Glutamatergic neuron (in vitro differentiated cells): Measurements from ENCODE around the gene LRP1B. TPM values are rescaled to one million over a fixed set of nuclear protein-coding genes. Genes with fewer than 3 reads are reported as not detected.

Source experiments
- DNase-seq: peaks from one replicate; pipeline ENCODE4 v3.0.0; 2022
- H3K27ac Mint-ChIP-seq: one replicate; pipeline ENCODE4 v1.8.0; 2020; ENCODE audit warnings: mild to moderate bottlenecking, mixed read lengths, inconsistent platforms; ENCODE audit not compliant: unreplicated experiment
- H3K27me3 Mint-ChIP-seq: one replicate; pipeline ENCODE4 v1.8.0; 2020; ENCODE audit warnings: mild to moderate bottlenecking, moderate library complexity, mixed read lengths, inconsistent platforms; ENCODE audit not compliant: unreplicated experiment
- H3K36me3 Mint-ChIP-seq: one replicate; pipeline ENCODE4 v1.8.0; 2020; ENCODE audit warnings: mild to moderate bottlenecking, mixed read lengths, inconsistent platforms; ENCODE audit not compliant: unreplicated experiment
- H3K4me1 Mint-ChIP-seq: one replicate; pipeline ENCODE4 v1.8.0; 2020; ENCODE audit warnings: mild to moderate bottlenecking, low read depth, mixed read lengths, inconsistent platforms; ENCODE audit not compliant: unreplicated experiment
- H3K4me3 Mint-ChIP-seq: one replicate; pipeline ENCODE4 v1.8.0; 2020; ENCODE audit warnings: mild to moderate bottlenecking, mixed read lengths, inconsistent platforms; ENCODE audit not compliant: unreplicated experiment
- H3K9me3 Mint-ChIP-seq: one replicate; pipeline ENCODE4 v1.8.0; 2020; ENCODE audit warnings: mild to moderate bottlenecking, moderate library complexity, mixed read lengths, inconsistent platforms; ENCODE audit not compliant: unreplicated experiment
- total RNA-seq: library from RNA; stranded (reverse); fragmentation: NEBNext Ultra II Directional; extraction: Animal tissue kit (Norgen Biotek cat#: 25700); gene quantifications from one replicate; pipeline ENCODE4 v1.2.1, GENCODE V29; 2021; ENCODE audit not compliant: unreplicated experiment
- TF ChIP-seq, protein P1 (sequence below): fragments of 200-600 bp; sonication (generic); IDR thresholded peaks from one replicate; pipeline ENCODE4 v1.5.0; 2021; ENCODE audit not compliant: partially characterized antibody, unreplicated experiment

The LRP1B gene
- total RNA-seq, 1 donor from 2014 or later, result 28.7 TPM

DNA sequence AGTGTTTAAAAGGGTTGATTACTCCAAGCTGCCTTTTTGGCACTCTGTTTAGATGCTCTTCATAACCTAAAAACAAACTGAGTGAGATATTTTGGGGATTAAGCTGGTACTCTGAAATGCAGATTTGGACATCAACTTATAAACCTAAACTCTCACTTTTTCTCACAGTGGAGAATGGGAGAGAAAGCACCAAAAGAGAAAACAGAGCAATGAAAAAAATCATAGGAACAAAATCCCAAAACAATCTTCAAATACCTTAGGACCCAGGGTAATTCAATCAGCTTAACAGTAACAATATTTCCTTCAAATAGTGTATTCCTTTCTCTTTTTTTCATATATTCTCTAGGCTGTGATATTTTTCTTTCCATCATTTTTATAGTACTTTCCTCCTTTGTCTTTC is 11.5 kb downstream of the LRP1B start:
- Mint-ChIP-seq H3K36me3 (no peaks in the 10 kb centered on the region), H3K27ac (no peak overlapping the region), H3K4me3 (no peak overlapping the region), H3K27me3 (no peaks in the 10 kb centered on the region), H3K9me3 (no peaks in the 10 kb centered on the region), H3K4me1 (peaks cover 17% of the 10 kb centered on the region)
- DNase-seq, result no peak
- TF ChIP-seq, protein P1, sequence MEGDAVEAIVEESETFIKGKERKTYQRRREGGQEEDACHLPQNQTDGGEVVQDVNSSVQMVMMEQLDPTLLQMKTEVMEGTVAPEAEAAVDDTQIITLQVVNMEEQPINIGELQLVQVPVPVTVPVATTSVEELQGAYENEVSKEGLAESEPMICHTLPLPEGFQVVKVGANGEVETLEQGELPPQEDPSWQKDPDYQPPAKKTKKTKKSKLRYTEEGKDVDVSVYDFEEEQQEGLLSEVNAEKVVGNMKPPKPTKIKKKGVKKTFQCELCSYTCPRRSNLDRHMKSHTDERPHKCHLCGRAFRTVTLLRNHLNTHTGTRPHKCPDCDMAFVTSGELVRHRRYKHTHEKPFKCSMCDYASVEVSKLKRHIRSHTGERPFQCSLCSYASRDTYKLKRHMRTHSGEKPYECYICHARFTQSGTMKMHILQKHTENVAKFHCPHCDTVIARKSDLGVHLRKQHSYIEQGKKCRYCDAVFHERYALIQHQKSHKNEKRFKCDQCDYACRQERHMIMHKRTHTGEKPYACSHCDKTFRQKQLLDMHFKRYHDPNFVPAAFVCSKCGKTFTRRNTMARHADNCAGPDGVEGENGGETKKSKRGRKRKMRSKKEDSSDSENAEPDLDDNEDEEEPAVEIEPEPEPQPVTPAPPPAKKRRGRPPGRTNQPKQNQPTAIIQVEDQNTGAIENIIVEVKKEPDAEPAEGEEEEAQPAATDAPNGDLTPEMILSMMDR, result no peak

DNA sequence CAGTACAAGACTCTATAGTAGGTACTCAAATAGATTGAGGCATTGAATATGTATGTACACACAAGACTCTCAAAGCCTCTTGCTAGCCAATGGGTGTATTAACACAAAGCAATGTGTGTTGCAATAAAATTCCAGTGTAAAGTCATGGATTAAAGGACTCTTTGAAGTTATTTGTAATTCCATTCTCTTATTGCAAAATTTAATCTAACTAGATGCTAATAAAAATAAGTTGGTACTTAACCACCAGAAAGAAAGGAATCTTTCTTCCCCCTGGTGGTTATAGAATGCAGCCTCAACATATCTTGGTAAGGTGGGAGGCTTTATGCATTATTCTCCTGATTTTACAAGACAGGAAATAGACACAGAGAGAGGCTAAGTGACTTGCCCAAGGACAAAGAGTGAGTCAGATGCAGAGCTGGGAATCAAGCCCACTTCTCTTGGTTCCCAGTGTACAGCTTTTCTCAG is 18.0 kb downstream of the LRP1B start:
- Mint-ChIP-seq H3K4me1 (peaks cover 19% of the 10 kb centered on the region), H3K27ac (no peak overlapping the region), H3K36me3 (no peaks in the 10 kb centered on the region), H3K9me3 (no peaks in the 10 kb centered on the region), H3K27me3 (no peaks in the 10 kb centered on the region), H3K4me3 (no peak overlapping the region)
- TF ChIP-seq, protein P1, result peak; percentile 54
- DNase-seq, result no peak

DNA sequence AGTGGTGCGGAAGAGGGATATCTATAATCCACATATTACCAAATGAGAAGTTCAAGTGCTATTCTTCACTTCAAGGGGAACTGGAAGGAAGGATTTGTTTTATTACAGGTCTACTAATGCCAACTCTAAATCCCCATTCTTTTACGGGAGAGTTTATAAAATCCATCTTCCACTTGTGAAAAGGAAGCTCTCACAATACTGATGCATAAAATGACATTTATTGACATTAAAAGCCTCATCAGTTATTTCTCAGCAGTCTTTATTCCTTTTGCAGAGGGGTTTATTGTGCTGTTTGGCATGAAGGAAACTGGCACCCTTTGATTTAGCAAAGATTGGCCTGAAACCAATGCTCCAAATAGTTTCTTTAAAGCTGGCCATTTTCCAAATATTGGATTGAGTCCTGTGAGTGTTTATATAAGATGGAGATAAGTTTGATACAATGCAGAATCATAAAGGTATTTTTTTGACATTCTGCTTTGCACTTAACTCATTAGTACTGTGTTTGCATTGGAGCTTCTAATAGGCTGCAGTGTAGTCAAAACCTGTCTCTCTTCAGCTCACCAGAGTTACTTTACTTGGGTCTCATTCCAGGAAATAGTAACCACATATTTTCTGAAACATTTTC is 26.6 kb downstream of the LRP1B start:
- H3K36me3 Mint-ChIP-seq, result no peaks in the 10 kb centered on the region
- peaks cover 45% of the 10 kb centered on the region for H3K4me1 Mint-ChIP-seq
- no peak for DNase-seq
- TF ChIP-seq, protein P1, result no peak
- H3K27me3 Mint-ChIP-seq, result peaks cover 6% of the 10 kb centered on the region
- no peak overlapping the region for H3K4me3 Mint-ChIP-seq
- peaks cover 5% of the 10 kb centered on the region for H3K9me3 Mint-ChIP-seq
- no peak overlapping the region for H3K27ac Mint-ChIP-seq

DNA sequence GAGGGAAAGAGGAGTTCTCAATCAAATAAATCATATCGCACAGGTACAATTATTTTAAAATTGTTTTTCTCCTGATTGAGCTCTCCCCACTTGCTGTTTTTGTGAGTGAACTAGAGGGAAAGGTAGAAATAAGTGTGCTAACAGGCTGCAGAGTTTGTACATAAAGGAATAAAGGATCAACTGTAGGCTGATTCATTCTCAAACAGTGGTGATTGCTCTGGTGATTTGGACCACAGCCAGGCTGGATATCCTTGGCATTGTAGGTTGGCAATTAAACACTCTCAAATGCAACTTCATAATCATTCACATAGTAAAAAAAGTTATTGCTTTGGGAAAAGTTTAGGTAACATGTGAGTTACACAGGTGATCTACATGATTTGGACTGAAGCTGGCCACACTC is 29.8 kb downstream of the LRP1B start:
- no peak for DNase-seq
- TF ChIP-seq, protein P1, result no peak
- peak overlapping the region; percentile 98 for H3K27ac Mint-ChIP-seq
- H3K9me3 Mint-ChIP-seq, result peaks cover 5% of the 10 kb centered on the region
- H3K27me3 Mint-ChIP-seq, result peaks cover 6% of the 10 kb centered on the region
- no peaks in the 10 kb centered on the region for H3K36me3 Mint-ChIP-seq
- H3K4me3 Mint-ChIP-seq, result peak overlapping the region; percentile 63
- H3K4me1 Mint-ChIP-seq, result peaks cover 46% of the 10 kb centered on the region

DNA sequence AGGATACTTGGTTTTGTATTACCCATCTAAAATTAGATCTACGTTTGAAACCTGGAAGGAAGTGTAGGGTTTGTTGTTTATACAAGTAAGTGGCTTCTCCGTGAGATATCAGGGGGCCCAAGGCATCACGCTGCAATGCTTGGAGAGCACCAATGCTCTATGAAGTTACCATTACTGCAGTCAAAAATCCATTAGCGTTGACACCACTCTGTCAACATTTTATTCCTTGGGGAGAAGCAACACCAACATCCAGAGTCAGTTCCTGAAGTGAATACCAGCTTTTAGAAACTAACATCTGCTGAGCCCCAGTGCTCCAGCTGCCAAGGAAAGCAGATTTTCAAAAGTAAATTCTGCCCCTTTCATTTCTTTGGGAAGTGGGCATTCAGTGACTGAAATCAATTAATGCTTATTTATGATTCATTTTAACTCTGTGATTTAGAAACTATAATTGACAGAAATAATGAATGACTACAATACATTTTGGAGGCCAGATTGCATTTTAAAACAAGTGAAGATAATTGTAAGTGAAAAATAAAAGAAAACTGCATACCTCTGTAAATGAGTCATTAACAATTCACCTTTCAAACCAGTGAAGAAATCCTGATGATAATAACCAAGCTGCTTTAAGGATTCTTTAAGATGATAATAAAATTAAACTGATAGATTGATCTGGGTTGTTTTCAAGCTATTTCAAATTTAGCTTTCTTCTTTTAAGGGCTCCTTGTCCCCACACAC is 30.5 kb downstream of the LRP1B start:
- H3K27me3 Mint-ChIP-seq, result peaks cover 6% of the 10 kb centered on the region
- no peaks in the 10 kb centered on the region for H3K36me3 Mint-ChIP-seq
- peak overlapping the region; percentile 98 for H3K27ac Mint-ChIP-seq
- peak; percentile 40 for DNase-seq
- TF ChIP-seq, protein P1, result no peak
- peaks cover 42% of the 10 kb centered on the region for H3K4me1 Mint-ChIP-seq
- H3K9me3 Mint-ChIP-seq, result peaks cover 5% of the 10 kb centered on the region
- peak overlapping the region; percentile 80 for H3K4me3 Mint-ChIP-seq
